ENCODE results near the gene ESPL1.
A peak's percentile ranks its signal among the peaks of the same experiment; 100 is the strongest.
"Not testable (repeated sequence)": the region's sequence is repeated elsewhere in the genome, so short reads cannot be mapped to it uniquely, and the experiment has no call there.

The ESPL1 gene

DNA sequence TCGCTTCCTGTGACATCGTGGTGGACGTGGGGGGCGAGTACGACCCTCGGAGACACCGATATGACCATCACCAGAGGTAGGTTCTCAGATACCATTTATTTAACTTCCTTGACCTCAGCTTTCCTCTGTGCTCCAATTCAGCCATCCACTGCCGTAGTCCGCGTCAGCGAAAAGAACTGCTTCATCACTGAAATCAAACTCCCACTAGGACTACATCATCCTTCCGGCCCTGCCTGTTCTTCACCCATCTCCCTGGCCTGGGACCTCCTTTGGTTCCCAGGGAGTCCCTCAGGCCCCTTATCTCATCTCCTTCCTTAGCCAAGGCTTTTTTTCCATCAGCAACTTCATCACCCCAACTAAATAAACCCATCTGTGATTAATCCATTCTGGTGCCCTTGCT, 32.1 kb downstream of the ESPL1 start:
- DNase-seq (ENCODE audit: low read depth): no peak

- no peak for DNase-seq (ENCODE audit: low read depth)
Measured at GRCh38 chr12:53302903-53303302, 34.8 kb downstream of the ESPL1 start.

GRCh38 chr12:53306826-53307225, 38.7 kb downstream of the ESPL1 start:
- no peak for DNase-seq (ENCODE audit: low read depth)

GRCh38 chr12:53308276-53308675, 40.2 kb downstream of the ESPL1 start:
- DNase-seq (ENCODE audit: low read depth): no peak

- DNase-seq (ENCODE audit: low read depth): no peak
Measured at GRCh38 chr12:53313996-53314395, 45.9 kb downstream of the ESPL1 start.

DNA sequence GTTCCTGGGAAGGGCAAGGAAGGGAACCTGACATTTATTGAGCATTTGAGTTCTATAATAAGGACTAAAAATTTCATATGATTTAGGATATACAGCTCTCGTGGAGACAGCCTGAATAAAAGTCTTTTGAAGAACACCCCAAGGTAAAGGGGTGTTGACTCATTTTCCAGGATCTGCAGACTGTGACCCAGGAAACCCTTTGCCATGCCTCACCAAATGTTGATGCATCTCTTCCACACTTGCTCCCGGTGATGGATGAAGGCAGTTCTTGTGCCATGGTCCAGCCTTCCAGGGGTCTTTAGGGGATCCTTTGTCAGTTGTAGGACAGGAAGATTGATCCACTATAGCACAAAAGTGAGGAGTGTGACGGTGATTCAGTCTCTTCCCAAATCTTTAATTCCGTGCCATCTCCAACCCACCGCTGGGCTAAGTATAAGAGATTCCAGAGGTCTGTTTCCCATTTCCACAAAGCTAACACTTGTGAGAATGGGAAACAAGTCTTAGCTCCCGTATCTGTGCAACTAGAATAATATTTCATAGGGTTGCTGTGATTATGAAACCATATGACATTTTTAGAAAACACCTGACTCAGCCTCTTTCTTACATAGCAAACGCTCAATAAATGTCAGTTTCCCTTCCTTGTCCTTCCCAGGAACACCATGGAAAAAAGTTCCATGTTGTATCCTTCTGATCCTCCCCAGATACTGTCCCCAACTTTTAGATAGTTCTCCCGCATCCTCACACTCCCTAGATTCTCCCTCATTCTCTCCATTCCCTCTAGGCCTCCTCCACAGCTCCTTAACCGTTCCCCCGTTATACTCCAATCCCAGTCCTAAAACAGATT, 52.5 kb downstream of the ESPL1 start:
- no peak for DNase-seq (ENCODE audit: low read depth)

- DNase-seq (ENCODE audit: low read depth): no peak
Measured at GRCh38 chr12:53324113-53324778, 56.1 kb downstream of the ESPL1 start.

- DNase-seq (ENCODE audit: low read depth): peak; percentile 75
Measured at GRCh38 chr12:53324779-53325510, 56.8 kb downstream of the ESPL1 start.

DNA sequence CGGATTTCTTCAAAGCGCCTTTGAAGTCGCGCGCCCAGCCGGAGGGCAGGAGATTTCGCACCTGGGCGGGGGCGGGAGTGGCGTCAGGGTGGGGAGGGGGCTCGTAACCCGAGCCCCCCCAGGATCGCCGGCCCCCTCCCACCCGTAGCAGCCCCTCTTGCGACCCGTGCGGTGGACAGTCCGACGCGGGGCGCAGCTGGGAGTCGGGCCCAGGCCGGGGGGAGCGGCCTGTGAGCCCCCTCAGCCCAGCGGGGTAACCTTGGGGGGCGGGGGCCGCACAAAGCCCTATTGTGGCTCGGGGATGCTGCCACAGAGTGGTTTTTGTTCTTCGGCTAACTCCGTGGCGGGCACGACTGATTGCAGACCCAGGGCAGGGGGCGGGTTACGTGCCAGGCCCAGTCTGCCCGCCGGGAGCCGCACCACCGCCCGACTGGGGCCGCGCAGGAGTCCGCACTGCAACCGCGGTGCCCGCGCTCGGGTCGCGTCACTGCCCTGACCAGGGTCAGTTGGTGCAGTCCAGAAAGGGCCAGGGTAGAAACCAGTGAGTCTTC, 57.5 kb downstream of the ESPL1 start:
- no peak for DNase-seq (ENCODE audit: low read depth)

DNA sequence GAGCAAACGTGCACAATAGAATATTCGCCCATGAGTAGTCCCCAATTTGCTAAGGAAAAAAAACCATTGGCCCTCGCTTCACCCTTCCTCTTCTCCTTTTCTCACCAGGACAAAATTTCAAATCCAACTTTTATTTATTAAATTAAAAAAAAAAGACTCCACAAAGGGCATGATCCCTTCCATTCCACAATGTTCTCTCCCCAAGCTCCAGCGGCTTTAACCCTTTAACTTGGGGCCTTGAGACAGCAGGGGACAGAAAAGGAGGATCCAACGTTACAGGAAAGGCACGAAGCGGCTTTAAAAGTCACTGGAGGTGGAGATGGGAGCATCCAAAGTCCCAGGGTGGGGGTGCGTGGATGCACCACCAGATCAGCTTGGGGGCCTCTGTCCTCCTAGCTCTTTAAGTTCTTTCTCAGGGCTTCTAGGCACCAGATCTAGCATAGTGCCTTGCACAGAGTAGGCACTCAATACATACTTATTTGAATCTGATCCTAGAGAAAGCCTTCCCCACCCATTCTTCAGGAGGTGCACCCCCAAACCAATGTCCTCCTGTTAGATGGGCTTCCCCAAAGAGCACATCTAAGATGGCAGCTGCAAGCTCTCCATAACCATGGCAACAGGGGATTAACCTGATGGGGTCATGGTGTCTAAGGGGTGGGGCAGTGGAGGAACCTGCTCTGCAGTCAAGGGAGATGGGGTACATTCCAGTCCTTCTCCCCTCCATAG, 58.5 kb downstream of the ESPL1 start:
- DNase-seq (ENCODE audit: low read depth): no peak

DNA sequence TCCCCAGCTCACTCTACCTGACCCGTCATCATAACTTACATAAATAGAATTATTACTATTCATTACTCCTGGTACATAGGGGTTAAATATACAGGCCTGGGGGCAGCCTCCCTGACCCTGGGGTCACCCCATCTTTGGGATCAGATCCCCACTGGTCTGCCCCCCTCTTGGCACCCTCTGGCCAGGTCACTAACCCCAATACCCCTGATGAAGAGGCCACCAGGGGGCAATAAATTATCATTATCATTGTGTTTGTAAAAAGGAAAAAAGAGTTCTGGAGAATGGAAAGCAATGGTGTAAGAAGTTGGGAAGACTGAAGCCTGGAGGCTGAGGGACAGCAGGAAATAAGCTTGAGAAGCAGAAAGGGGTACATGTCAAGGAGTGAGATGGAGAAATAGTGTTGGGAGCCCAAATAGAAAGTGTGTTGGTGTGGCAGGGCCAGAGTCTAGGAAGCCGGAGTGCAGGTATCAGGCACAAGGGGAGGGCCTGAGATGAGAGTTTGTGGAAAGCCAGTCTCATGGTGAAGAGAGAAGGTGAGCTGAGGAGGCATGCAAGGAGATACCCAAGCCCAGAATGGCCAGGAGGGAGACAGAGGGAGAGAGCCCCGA, 59.4 kb downstream of the ESPL1 start:
- no peak for DNase-seq (ENCODE audit: low read depth)

DNA sequence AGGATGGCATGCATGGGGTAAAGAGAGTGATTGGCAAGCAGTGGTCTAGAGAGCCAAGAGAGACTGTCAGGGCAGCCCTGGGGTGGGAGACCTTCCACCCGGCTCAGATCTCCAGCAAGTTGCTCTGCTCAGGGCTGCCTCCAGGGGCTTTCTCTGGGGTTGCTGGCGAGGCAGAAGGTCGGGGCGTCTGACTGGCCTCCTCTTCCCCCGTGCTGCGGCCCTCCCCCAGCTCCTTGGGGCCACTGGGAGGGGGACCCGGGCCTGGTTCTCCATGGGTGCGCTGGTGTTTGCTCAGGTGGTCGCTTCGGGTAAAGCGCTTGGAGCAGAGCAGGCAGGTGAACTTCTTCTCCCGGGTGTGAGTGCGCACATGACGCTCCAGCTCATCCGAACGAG, 59.9 kb downstream of the ESPL1 start:
- DNase-seq (ENCODE audit: low read depth): no peak

- DNase-seq (ENCODE audit: low read depth): no peak
Measured at GRCh38 chr12:53330671-53331070, 62.6 kb downstream of the ESPL1 start.

DNA sequence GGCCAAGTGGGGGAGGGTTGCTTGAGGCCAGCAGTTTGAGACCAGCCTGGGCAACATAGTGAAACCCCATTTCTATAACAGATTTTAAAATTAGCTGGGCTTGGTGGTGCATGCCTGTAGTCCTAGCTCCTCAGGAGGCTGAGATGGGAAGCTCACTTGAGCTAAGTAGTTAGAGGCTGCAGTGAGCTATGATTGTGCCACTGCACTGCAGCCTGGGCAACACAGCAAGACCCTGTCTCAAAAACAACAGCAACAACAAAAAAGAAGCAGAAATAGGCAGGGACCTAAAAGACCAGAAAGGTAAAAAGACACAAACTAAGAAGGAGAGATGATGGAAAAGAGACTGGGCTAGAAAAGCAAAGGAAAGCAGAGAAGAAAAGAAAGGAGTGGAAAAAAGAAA, 64.2 kb downstream of the ESPL1 start:
- DNase-seq (ENCODE audit: low read depth): not testable (repeated sequence)

DNA sequence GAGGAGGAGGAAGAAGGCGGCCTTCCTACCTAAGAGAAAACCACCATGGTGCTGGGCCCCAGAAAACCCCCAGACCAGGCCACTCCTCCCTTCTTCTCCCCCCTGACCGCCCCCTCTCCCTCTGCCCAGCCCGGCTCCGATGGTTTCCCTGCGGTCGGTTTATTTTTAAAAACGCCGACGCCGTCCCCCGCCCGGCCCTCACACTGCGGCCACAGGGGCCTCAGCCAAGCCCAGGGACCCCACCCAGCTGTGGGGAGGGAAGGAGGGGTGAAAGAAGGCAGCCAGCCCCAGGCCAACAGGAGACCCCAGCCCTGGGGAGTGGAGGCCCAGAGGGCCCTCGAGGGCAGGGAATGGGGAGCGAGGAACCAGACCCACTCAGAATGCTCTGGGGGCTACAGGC, 64.6 kb downstream of the ESPL1 start:
- DNase-seq (ENCODE audit: low read depth): no peak

DNA sequence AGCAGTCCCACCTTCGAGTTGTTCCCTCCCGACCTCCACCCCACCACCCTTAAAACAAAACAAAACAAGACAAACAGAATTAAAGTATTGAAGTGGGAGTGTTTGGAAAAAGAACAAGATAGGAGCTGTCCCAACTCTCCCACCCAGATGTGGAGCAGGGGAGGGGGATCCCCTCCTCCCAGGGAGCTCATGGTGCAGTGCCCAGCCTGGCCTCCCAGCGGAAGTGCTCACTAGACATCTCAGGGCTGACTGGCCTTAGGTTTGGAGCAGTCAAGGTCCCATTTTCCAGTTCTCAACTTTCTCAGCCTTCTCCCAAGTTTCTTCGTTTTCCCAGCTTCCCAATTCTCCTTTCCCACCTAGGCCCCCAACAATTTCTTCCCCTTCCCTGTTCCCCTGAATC, 65.2 kb downstream of the ESPL1 start:
- DNase-seq (ENCODE audit: low read depth): no peak

GRCh38 chr12:53333845-53334244, 65.7 kb downstream of the ESPL1 start:
- no peak for DNase-seq (ENCODE audit: low read depth)

- no peak for DNase-seq (ENCODE audit: low read depth)
Measured at GRCh38 chr12:53334822-53335221, 66.7 kb downstream of the ESPL1 start.

- DNase-seq (ENCODE audit: low read depth): no peak
Measured at GRCh38 chr12:53336181-53336681, 68.1 kb downstream of the ESPL1 start, which contains the start of gene SP7. Gene SP7, minus strand, starts transcription at chr12:53336354. Its CDS starts 708 bp downstream, at chr12:53335646.

GRCh38 chr12:53338017-53338416, 69.9 kb downstream of the ESPL1 start:
- no peak for DNase-seq (ENCODE audit: low read depth)

DNA sequence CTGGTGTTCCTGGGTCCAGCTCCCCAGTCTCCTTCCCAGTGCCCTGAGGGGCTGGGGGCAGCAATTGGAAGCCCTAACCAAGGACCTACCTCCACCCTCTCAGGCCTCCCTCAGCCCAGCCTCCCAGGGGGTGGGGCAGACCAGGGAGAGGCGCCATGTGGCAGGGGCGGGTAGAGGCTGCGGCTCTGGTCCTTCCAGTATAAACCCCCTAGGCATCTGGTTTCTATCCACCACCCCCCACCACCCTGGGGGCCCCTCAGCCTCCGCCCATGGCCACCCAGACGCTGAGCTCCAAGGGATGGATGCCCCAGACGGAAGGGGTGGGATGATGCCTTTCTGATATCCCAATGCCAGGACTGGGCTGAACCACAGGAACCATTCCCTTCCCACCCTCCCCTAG, 70.8 kb downstream of the ESPL1 start:
- DNase-seq (ENCODE audit: low read depth): no peak

Data from HS-5 (cell line).